Fibroblast of skin of abdomen (primary cell): ENCODE measurements around the gene BLOC1S4.
A peak's percentile ranks its signal among the peaks of the same experiment; 100 is the strongest.

Source experiments
- DNase-seq: peaks from one replicate; pipeline ENCODE4 v3.0.0-alpha.2; 2013

Gene BLOC1S4

GRCh38 chr4:6692379-6692778 is 23.6 kb upstream of the BLOC1S4 start:
- no peak for DNase-seq

- DNase-seq = peak; percentile 51
Observed at GRCh38 chr4:6692806-6693205, 23.2 kb upstream of the BLOC1S4 start.

- DNase-seq = peak; percentile 16
Observed at GRCh38 chr4:6693231-6694176, 22.5 kb upstream of the BLOC1S4 start, which contains the start of gene S100P. S100P (plus strand) TSS chr4:6693878; CDS start chr4:6693933, 55 bp downstream.

- DNase-seq = no peak
Observed at GRCh38 chr4:6694177-6694901, 21.6 kb upstream of the BLOC1S4 start.

- DNase-seq = no peak
Observed at GRCh38 chr4:6695660-6696610, 20.0 kb upstream of the BLOC1S4 start.

GRCh38 chr4:6696611-6697010 is 19.4 kb upstream of the BLOC1S4 start:
- no peak for DNase-seq

GRCh38 chr4:6697131-6697530 is 18.8 kb upstream of the BLOC1S4 start:
- no peak for DNase-seq

- DNase-seq = no peak
Observed at GRCh38 chr4:6699388-6699787, 16.6 kb upstream of the BLOC1S4 start.

GRCh38 chr4:6699903-6700302 is 16.1 kb upstream of the BLOC1S4 start:
- no peak for DNase-seq

- DNase-seq = no peak
Observed at GRCh38 chr4:6701371-6701770, 14.6 kb upstream of the BLOC1S4 start.

GRCh38 chr4:6702761-6703160 is 13.2 kb upstream of the BLOC1S4 start:
- no peak for DNase-seq

- DNase-seq = no peak
Observed at GRCh38 chr4:6703786-6704185, 12.2 kb upstream of the BLOC1S4 start.

- DNase-seq = no peak
Observed at GRCh38 chr4:6705646-6706045, 10.3 kb upstream of the BLOC1S4 start.

- no peak for DNase-seq
Observed at GRCh38 chr4:6706173-6706572, 9.8 kb upstream of the BLOC1S4 start.

- DNase-seq = peak; percentile 98
Observed at GRCh38 chr4:6709230-6710114, 6.5 kb upstream of the BLOC1S4 start, which contains the start of gene MRFAP1L1. MRFAP1L1 (minus strand) TSS chr4:6709865; CDS start chr4:6709629, 236 bp downstream.

- no peak for DNase-seq
Observed at GRCh38 chr4:6710282-6710681, 5.7 kb upstream of the BLOC1S4 start.

GRCh38 chr4:6710996-6711395 is 5.0 kb upstream of the BLOC1S4 start:
- no peak for DNase-seq

GRCh38 chr4:6714954-6715353 is 1.0 kb upstream of the BLOC1S4 start:
- no peak for DNase-seq

- DNase-seq = no peak
Observed at GRCh38 chr4:6715704-6716017, 313 bp upstream of the BLOC1S4 start.

GRCh38 chr4:6716958-6717655 is 1.1 kb downstream of the BLOC1S4 start:
- no peak for DNase-seq
